Transverse colon (tissue), 4 donors: ENCODE data around the gene PDXK.

Experiments
- CTCF ChIP-seq, 5 experiments: fragments of 200-600 bp in 3 of 5; fragments of 450-650 bp in 2 of 5; sonication (generic) in 3 of 5; IDR thresholded peaks; 1 replicate in 2 of 5; 2 replicates in 3 of 5; pipeline ENCODE4 v1.5.1; 2016 to 2017; ENCODE audit warnings: antibody characterized with exemption in 5 of 5, inconsistent platforms in 3 of 5, mild to moderate bottlenecking in 2 of 5, moderate library complexity in 1 of 5
- EP300 ChIP-seq: sonication (generic); formaldehyde crosslinking; IDR thresholded peaks from one replicate; pipeline ENCODE4 v1.6.1; 2017; ENCODE audit warnings: antibody characterized with exemption, low read depth
- POLR2A ChIP-seq: fragments of 450-650 bp; IDR thresholded peaks from one replicate; pipeline ENCODE4 v1.6.1; 2016; ENCODE audit warnings: antibody characterized with exemption, mild to moderate bottlenecking, moderate library complexity
- POLR2AphosphoS5 ChIP-seq, 3 donors: sonication (generic); formaldehyde crosslinking; IDR thresholded peaks; one replicate each; pipeline ENCODE4 v1.6.1; 2016; ENCODE audit warnings: antibody characterized with exemption in 3 of 3

GRCh38 chr21:43752758-43753438 lies 34.0 kb downstream of the PDXK start:
- TF ChIP-seq CTCF (IDR thresholded peaks at IDR 0.05) = no peak
- TF ChIP-seq EP300 = no peak
- no peak for TF ChIP-seq POLR2A
- no peak for TF ChIP-seq POLR2AphosphoS5 (IDR thresholded peaks at IDR 0.05)
